CD4-positive, alpha-beta T cell treated with Interleukin-4 for 4 hours (primary cell): ENCODE measurements around the gene EPB41.
"Not testable (repeated sequence)": the region's sequence is repeated elsewhere in the genome, so short reads cannot be mapped to it uniquely, and the experiment has no call there.

Source experiments
- DNase-seq: peaks from one replicate; pipeline ENCODE4 v3.0.0-alpha.2; 2020

The EPB41 gene

DNA sequence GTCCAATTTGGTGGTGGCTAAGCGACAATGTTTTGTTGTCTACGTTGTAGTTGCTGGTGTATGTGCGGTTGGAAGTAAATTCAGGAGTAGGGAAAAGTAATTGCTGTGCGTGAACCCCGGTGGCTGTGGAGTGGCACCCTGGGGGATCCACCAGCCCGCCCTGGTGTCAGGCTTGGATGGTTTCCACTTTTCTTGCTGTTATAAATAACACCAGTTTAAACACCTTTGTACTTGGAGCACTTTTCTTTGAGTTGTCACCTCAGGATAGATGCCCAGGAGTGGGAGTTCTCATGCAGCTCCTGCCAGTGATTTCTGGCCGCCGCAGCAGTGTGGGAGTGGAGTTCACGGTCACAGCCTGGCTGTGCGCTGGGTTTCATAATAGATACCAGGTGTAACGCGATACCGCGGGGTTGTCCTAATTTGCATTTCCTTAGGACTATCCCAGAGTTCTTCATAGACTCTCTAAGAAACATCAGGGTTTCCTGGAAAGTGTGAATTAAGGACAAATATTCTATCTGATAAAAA lies 222.1 kb downstream of the EPB41 start:
- no peak for DNase-seq

DNA sequence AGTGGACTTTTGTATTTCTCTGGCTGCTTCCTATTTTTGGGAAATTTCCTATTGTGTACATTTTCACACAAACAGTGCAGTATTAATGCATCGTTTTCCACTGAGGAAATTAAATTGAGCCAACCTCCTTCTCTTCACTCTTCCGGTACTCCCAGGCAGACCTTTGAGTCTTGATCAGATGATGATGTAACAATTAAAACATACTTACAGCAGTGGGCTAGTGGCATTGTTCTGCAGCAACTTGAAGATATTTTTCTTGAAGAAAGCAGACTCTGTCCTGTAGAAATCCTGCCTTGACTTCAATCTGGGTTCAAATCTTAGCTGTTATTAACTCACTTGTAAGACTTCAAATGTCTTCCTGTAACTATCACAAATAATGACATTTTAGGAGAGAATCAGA lies 228.3 kb downstream of the EPB41 start:
- no peak for DNase-seq

GRCh38 chr1:29144178-29144577 lies 229.8 kb downstream of the EPB41 start:
- DNase-seq = no peak

- no peak for DNase-seq
These were observed 231.5 kb downstream of the EPB41 start for GRCh38 chr1:29145739-29146437.

- DNase-seq = no peak
These were observed 234.5 kb downstream of the EPB41 start for GRCh38 chr1:29148656-29149491.

DNA sequence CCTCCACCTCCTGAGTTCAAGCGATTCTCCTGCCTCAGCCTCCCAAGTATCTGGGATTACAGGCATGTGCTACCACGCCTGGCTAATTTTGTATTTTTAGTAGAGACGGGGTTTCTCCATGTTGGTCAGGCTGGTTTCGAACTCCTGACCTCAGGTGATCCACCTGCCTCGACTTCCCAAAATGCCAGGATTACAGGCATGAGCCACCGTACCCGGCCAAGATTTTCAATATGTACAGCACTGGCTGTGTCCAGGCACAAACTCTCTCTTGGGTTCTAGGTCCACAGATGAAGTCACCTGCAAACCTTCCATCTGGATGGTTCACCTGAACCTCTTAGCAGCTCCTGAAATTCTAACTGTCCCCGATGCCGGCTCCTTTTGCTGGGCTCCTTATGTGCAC lies 236.0 kb downstream of the EPB41 start:
- not testable (repeated sequence) for DNase-seq

DNA sequence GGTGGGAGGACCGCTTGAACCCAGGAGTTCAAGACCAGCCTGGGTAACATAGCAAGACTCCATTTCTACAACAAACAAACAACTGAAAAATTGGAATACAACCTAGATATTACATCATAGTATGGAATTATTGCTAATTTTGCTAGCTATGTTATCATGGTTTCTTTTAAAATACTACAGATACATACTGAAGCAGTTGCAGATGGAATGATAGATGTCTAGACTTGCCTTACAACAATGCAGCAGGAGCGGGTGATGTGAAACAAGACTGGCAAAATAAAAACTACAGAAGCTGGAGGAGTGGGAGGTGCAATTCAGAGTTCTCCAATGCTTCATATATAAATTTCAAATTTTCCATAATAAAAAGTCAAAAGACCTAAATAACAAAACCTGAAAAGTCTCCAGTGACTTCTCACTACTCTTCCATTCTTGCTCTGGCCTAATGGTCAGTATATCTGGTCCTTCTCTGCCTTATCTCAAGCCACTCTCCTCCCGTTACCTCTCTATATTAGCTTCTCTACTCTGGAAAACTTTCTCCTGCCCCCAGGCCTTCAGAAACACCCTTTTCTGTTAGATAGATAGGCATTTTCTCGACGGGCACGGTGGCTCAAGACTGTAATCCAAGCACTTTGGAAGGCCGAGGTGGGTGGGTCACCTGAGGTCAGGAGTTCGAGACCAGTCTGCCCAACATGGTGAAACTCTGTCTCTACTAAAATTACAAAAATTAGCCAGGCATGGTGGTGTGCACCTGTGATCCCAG lies 237.9 kb downstream of the EPB41 start:
- no peak for DNase-seq

- DNase-seq = no peak
These were observed 242.3 kb downstream of the EPB41 start for GRCh38 chr1:29156543-29157268.

GRCh38 chr1:29157269-29157601 lies 242.9 kb downstream of the EPB41 start:
- DNase-seq = no peak

DNA sequence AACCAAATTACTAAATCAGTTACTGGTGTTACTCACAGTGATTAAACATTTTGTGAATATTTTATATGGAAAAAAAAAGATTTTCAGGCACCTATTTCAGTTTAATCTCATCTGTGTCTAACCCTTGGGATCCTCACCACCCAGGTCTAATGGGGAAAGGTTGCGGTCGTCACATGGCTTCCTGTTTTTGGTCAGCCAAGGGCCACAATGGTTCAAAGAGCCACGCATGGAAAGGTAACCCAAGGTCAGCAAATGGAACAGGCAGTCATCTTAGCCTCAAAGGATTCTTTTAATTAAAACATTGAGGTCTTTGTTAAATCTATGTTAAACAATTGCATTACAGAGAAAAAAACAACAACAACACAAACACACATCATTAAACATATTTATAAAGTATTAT lies 245.4 kb downstream of the EPB41 start:
- no peak for DNase-seq

DNA sequence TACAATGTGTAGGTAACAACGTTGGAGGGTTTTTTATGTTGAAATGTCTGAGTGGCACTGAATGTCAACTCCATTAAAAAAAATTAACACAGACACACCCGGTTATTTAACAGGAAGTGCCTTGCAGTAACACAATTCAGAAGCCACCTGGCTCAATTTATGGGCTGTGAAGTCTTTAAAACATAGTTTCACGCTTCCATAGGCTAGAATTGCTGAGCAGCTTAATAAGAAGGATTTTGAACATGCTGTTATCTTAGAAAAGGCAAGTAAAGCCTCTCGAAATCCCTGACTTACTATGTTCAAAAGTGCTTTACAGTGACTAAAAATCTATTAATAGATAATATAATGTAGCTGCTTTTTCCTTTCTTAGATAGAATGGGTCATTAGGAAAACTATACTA lies 247.7 kb downstream of the EPB41 start:
- DNase-seq = no peak

GRCh38 chr1:29162476-29163138 lies 248.2 kb downstream of the EPB41 start:
- no peak for DNase-seq

GRCh38 chr1:29164588-29164987 lies 250.2 kb downstream of the EPB41 start:
- DNase-seq = no peak

DNA sequence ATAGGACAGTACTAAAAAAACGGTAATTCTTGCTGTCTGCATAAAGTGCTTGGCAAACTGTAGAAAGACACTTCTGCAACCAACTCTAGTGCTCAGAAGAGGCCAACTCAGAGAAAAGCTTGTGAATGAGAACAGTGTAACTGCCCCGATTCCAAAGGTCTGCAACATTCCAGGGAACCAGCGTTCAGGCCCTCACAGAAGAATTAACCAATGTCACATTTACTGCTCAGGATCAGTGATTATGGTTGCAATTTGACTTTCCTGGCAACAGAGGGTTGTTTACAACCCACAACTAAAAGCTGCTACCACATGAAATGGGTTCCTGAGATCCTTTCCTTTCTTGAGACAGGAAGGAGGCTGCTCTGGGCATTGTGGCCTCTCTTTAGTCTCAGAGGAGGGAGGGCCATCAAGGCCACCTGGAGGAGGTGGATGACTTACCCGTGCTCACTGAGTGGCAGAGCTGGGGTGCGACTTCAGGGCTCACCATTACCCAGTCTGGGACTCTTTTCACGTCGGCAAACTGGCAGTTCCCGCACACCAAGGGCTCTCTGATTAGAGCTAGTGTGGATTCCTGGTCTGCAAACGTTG lies 252.0 kb downstream of the EPB41 start:
- DNase-seq = no peak

DNA sequence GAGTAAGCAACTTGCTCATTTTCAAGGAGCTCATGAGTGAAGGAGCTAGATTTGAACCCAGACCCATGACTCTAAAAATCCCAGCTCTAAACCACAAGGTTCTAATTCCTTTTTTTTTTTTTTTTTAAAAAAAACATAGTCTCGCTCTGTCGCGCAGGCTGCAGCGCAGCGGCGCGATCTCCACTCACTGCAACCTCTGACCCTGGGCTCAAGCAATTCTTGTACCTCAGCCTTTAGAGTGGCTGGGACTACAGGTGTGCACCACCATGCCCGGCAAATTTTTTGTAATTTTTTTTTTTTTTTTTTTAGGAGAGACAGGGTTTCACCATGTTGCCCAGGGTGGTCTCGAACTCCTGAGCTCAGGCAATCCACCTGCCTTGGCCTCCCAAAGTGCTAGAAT lies 253.5 kb downstream of the EPB41 start:
- no peak for DNase-seq
